Measurements from ENCODE around the gene GJB5. TPM values are rescaled to one million over a fixed set of nuclear protein-coding genes. Genes with fewer than 3 reads are reported as not detected.
A peak's percentile ranks its signal among the peaks of the same experiment; 100 is the strongest.

Gene GJB5
- total and polyA plus RNA-seq, 10 of the 15 experiments (the other 5 are each of a cell fraction or from before 2014, with no cell fraction given), result not detected

- no peak for TF ChIP-seq REST (IDR thresholded peaks at IDR 0.05; ENCODE audit: low read depth, low read length)
- no peak for TF ChIP-seq POLR2AphosphoS2 (IDR thresholded peaks at IDR 0.05; ENCODE audit: low read depth, low read length)
- TF ChIP-seq KLF5 (IDR thresholded peaks at IDR 0.05; ENCODE audit: partially characterized antibody), result no peak
- no peak for TF ChIP-seq NR2C2 (IDR thresholded peaks at IDR 0.05; ENCODE audit: borderline replicate concordance, control insufficient read depth, insufficient read length, low read depth)
- TF ChIP-seq PAX5 (IDR thresholded peaks at IDR 0.05; ENCODE audit: borderline replicate concordance, low read depth, low read length), result peak; percentile 34; the same call in 1 of the 2 replicates
- no peak for TF ChIP-seq ZNF24 (IDR thresholded peaks at IDR 0.05)
- TF ChIP-seq STAT3 (IDR thresholded peaks at IDR 0.05; ENCODE audit: low read depth, low read length), result no peak
- TF ChIP-seq POU2F2 (IDR thresholded peaks at IDR 0.05; ENCODE audit: borderline replicate concordance, low read depth, low read length), result peak; percentile 85; the same call in 2 of the 3 replicates
These were observed 42.1 kb downstream of the GJB5 start (continued) for GRCh38 chr1:34796990-34797389.

DNA sequence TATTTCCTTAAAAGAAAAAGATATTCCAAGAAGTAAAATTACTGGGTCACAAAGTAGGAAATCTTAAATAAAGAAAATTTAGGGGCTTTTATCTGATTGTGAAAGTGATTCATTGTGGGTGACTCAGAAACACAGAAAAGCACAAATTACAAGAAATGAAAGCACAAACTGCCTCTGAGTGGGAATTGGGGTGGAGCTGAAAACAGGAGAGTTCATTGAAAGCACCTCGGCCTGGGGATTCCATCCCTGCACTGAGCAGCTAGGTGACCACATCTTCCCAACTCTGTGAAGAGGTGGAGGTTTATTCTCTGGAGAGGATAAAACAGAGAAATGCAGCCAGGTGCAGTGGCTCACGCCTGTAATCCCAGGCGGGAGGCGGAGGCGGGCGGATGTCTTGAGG is 45.4 kb downstream of the GJB5 start:
- no TSS peak for BruUV-seq (replicated peaks)
- intact Hi-C loops (cut with micrococcal nuclease; ENCODE audit: unreplicated experiment), result no loop called here
- Histone ChIP-seq H2AFZ (ENCODE audit: control insufficient read depth, low read depth, low read length) (no peak overlapping the region), H3K4me2 (ENCODE audit: control insufficient read depth, insufficient read depth) (no peak overlapping the region; the same call in 1 of the 2 replicates), H3K79me2 (ENCODE audit: control insufficient read depth, insufficient read depth, low read length) (no peaks in the 10 kb centered on the region), H3K36me3 (ENCODE audit: control insufficient read depth in 2 of 2, insufficient read depth in 2 of 2, low read length in 1 of 2) (no peaks in the 10 kb centered on the region), H3K4me3 (no peak overlapping the region), H3K9me3 (replicated peaks; ENCODE audit: control insufficient read depth, insufficient read depth, low read length) (no peaks in the 10 kb centered on the region; the same call in 2 of the 3 replicates), H3K9ac (ENCODE audit: control insufficient read depth, insufficient read depth, low read length) (no peak overlapping the region), H3K27me3 (replicated peaks in 1 of 2; ENCODE audit: control insufficient read depth in 2 of 2, insufficient read depth in 2 of 2, low read length in 1 of 2) (no peaks in the 10 kb centered on the region), H4K20me1 (ENCODE audit: control insufficient read depth, insufficient read depth) (no peaks in the 10 kb centered on the region), H3K4me1 (ENCODE audit: control insufficient read depth, insufficient read depth, low read length) (peaks cover 24% of the 10 kb centered on the region), H3K27ac (ENCODE audit: control insufficient read depth, insufficient read depth) (no peak overlapping the region)
- ATAC-seq, result peak; percentile 80
- WGBS (ENCODE audit: insufficient coverage, insufficient replicate concordance, low lambda C conversion rate, missing lambda C conversion rate), result under 1% methylated on average over 6 of the region's 6 CpGs
- SMC1A ChIA-PET (ENCODE audit: uncharacterized antibody, unreplicated experiment), result no interaction called here
- no peak for FAIRE-seq
- CTCF ChIA-PET, result no interaction called here
- DNase-seq (ENCODE audit: low read depth, low spot score), result peak; percentile 27
- RAD21 ChIA-PET (ENCODE audit: unreplicated experiment), result no interaction called here
- POLR2A ChIA-PET, result no interaction called here
- in situ Hi-C loops (cut with MboI), result no loop called here
- TF ChIP-seq ZNF687 (IDR thresholded peaks at IDR 0.05) (no peak), ZNF24 (IDR thresholded peaks at IDR 0.05) (no peak), DPF2 (IDR thresholded peaks at IDR 0.05) (0 out of 2 replicates have a peak, but pooled peaks have one; percentile 21), POLR2AphosphoS5 (IDR thresholded peaks at IDR 0.05; ENCODE audit: low read length) (no peak), JUND (IDR thresholded peaks at IDR 0.05; ENCODE audit: low read depth, low read length) (no peak), HDGF (IDR thresholded peaks at IDR 0.05) (no peak), HDAC6 (IDR thresholded peaks at IDR 0.05; ENCODE audit: unreplicated experiment) (no peak), SPI1 (IDR thresholded peaks at IDR 0.05; ENCODE audit: borderline replicate concordance, insufficient read depth, low read depth, low read length) (no peak), CBX3 (IDR thresholded peaks at IDR 0.05; ENCODE audit: borderline replicate concordance, low read depth) (no peak)

Data from GM12878 (cell line).